HG02981 (cell line): ENCODE data around the gene PRKAG2.

Source experiments
- ATAC-seq: cut with Tn5 transposase; IDR thresholded peaks from one replicate; pipeline ENCODE4 v1.9.1; 2021; ENCODE audit warnings: mild to moderate bottlenecking, moderate library complexity; ENCODE audit not compliant: unreplicated experiment

Gene PRKAG2

DNA sequence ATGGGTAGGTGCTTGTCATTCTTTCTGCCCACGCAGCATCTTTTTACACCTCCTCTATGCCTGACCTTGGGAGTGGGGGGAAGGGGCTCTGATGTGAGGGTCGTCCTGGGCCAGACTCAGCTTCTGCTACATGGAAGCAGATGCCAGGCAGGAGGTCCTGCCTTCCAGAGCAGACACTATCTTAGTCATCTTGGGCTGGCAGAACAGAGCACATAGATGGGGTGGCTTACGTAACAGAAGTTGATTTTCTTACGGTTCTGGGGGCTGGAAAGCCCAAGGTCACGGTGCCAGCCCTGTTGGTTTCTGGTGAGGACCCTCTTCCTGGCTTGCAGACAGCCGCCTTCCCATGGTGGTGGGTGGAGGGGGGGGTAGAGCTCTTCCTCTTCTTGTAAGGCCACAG is 159.0 kb downstream of the PRKAG2 start:
- ATAC-seq = no peak

DNA sequence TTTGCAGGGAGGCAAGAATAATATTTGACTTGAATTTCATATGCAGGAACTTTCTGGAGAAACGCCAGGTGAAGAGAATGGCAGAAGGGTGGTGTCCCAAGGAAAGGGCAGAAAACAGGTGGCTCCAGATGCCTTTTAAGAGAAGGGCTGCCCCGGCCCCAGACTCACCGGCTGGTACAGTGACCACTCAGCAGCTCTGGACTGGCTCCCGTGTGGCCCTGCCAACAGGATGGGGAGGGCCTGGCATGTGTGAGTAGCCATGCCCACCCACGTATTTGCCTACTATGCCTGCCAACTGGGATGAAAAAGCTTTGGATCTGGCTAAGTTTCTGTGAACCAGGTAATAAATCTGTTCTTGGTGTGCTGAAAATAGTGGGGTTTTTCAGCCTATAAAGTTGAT is 159.5 kb downstream of the PRKAG2 start:
- no peak for ATAC-seq

DNA sequence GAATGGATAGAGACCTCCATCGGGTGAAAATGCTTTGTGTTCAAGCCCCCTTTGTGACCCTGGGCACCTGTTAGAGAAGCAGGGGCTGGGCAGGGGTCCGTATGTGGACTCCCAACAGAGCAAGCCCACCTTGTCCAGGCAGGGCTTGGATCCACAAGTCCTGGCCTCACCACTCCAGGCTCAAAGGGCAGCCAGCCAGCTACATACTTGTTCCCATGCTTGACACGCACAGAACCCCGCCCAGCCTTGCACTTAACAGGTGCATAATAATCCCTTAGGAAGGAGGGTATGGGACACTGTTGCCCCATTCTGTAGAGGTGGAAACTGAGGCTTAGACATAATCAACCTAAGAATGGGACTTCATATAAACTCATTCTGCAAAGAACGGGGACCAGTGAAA is 160.6 kb downstream of the PRKAG2 start:
- no peak for ATAC-seq

DNA sequence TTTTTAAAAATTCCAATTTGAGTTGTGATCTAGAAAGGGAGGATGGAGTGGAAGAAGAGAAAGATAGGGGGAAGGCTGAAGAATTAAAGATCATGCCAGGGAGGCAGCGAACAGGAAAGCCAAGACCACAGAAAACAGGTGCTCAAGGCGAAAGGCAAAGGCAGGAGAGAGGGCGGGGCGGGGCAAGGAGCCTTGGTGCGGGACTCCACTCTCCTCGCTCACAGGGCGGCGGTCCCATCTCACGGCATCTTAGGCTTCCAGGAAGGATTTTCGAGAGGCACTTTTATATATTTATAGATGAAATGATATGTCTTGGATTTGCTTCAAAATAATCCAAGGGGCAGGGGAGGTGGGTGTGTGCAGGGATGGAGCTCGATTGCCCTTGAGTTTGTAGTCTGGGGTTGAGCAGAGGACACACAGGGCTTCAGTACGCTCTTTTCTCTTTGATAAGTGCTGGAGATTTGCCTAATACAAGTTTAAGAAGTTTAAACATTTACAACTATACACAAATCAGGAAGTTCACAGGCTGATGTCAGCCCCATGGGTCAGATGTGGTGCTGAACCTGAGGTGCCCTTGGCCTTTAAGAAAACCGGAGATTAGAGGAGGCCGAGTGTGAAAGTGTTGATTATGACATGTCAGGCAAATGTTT is 161.1 kb downstream of the PRKAG2 start:
- ATAC-seq = no peak

DNA sequence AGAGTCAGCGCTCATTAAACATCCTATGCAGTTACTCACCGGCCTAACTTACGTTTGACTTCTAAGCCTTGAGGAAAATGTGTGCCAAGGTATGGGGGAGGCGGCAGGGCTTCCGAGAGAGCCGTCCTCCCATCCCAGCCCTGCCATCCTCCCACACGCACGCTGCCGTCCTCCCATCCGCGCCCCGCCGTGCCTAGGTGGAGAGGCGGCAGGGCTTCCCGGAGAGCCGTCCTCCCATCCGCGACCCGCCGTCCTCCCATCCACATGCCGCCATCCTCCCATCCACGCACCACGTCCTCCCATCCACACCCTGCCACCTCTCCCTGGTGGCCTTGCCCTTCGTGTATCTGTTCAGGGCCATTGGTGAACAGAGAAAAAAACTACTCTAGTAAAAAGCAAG is 162.7 kb downstream of the PRKAG2 start:
- no peak for ATAC-seq

DNA sequence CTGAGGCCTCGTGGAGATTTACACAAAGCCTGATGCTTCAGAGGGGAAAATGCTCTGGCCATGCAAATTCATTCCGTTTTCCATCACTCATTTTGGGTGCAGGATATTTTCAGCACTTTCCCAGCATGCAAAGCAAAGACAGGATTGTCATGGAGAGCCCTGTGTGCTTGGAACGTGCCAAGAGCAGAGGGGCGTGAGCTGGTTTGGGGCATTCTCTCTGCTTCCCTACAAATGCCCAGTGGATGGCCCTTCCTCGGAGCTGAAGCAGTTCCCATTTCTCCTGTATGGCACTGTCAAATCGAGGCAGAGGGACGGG is 164.1 kb downstream of the PRKAG2 start:
- no peak for ATAC-seq

DNA sequence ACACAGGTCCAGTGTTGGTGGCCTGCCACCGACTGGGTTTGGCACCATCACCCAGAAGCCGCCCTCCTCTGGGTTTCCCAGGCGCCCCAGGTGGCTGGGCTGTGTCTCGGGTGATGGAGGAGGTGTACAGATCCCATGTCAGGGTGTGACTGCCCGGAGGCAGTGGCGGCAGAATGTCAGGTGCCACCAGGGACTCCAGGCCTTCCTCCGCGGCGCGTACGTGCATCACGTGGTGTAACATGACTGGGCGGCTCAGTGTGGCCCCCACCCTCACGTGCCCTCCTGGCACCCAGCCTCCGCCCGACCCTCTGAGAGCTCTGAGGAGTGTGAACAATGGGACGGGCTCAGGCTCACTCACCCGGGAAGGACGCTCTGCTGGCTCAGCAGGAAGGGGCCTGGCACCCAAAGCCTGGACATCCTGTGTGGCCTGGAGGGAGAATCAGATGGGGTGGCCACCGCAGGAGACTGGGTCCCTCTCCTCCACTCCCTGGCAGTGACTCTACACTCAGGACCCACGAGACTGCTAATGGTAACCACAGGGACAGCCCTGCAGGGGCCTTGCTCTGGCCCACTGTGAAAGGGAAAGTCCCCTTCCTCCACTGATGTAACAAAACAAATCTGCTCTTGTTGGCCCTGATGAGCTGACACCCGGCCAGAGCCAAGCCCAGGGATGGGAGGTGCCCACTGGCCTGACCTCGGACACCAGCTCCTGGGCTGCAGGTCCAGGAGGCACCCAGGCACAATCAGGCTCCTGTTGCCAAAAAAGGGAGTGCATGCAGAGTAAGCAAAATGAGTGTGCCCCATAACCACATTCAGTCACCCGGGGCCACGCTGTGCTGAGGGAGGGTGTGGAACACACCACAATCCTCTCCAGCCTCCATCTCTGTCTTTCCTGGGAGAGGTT is 164.8 kb downstream of the PRKAG2 start:
- no peak for ATAC-seq

DNA sequence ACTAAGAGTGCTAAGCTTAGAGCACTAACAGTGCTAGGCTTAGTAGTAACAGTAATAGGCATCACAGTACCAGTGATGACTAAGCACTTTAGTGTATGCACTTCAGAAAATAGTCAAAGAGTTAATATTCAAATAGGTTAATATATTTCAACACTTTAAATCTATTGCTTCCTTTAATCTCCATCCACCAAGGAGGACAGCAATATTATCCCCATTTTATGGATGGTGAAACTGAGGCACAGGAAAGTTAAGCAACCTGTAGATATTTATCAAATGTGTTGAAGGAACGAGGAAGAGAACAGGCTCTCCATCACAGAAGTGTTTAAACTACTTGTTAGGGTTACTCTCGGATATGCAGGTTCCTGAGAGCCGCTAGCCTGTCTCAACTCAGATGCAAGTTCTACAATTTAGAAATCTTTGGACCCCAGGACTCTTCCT is 165.5 kb downstream of the PRKAG2 start:
- no peak for ATAC-seq

DNA sequence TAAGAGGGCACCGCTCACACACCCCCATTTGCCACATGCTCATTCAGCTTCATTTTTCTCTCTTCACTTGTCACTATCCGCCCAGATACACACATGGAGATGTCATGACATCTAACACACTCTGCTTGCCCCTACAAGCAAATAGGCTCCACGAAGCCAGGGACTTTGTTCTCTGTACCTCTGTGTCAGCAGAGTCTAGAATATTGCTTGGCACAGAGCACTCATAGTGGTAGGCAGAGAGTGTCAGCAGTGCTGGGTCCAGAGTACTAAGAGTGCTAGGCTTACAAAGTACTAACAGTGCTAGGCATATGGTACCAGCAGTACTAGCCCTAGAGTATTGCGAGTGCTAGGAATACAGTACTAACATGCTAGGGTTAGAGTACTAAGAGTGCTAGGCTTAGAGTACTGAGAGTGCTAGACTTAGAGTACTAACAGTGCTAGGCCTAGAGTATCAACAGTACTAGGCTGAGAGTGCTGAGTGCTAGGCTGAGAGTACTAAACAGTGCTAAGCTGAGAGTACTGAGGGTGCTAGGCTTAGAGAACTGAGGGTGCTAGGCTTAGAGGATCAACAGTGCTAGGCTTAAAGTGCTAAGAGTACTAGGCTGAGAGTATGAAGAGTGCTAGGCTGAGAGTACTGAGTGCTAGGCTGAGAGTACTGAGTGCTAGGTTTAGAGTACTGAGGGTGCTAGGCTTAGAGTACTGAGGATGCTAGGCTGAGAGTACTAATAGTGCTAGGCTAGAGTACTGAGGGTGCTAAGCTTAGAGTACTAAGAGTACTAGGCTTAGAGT is 166.1 kb downstream of the PRKAG2 start:
- no peak for ATAC-seq

DNA sequence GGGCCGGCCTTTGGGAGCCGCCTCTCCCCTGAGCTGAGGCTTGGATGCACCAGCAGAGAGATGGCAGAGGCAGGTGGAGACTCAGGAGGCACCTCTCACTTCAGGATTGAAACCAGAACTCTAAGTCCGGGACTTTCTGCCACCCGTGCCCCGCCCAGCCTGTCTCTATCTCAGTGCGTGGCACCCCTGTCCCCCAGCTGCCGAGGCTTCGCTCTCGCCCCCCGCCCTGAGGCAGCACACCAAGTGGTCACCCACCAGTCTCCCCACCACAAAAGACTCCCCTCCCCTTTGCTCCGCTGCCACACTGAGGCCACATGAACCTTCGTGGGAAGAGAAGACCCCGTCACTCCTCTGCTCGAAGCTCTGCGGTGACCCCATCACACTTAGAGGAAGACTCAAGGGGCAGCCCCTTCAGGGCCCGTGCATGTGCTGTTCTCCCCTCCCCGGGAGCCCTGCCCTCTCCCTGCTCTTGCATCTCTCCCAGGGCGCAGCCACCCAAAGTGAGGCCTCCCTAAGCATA is 166.7 kb downstream of the PRKAG2 start:
- no peak for ATAC-seq

DNA sequence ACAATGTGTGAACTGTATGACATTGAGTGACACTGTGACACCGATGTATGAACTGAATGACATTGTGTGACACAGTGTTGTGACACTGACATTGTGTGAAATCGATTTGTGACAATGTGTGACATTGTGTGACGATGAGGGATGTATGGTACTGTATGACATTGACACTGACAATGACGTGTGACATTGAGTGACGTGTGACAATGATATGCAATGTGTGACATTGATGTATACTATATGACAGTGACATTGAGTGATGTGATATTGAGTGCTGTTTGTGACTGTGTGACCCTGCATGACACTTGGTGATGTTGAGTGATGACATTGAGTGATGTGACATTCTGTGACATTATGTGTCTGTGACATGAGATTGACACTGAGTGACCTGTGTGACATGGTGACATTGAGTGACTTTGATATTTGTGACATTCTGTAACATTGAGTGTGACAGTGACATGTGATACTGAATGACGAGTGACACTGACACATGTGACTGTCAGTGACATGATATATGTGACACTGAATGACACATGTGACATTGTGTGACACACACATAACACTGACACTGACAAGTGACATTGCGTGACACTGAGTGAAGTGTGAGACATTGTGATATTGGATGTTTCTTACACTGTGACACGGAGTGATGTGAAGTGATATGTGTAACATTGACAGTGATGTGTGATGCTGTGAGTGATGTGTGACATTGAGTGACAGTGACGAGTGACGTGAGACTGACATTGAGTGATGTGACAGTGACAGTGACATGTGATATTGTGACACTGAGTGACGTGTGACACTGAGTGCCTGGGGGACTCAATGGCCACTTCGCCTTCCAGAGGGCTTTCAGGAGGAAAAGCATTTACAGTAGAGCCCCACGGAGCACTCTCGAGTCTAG is 167.5 kb downstream of the PRKAG2 start:
- ATAC-seq = no peak

DNA sequence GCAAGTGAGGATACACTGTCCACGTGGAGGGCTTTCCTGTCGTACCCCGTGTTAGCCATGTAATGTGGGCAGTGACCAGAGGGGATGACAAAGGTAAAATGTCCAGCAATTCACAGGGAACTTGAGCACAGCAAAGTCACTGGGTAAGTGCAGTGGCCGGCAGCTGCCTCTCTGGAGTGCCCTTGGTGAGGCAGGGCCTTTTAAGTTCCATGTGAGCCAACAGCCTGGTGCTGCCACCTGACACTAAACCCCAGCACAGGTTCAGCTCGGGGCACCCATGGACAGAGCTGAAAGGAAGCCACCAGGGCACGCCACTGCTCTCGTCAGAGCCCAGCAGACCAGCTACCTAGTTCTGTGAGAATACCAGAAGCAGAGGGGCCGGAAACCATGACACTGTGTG is 168.3 kb downstream of the PRKAG2 start:
- ATAC-seq = no peak

DNA sequence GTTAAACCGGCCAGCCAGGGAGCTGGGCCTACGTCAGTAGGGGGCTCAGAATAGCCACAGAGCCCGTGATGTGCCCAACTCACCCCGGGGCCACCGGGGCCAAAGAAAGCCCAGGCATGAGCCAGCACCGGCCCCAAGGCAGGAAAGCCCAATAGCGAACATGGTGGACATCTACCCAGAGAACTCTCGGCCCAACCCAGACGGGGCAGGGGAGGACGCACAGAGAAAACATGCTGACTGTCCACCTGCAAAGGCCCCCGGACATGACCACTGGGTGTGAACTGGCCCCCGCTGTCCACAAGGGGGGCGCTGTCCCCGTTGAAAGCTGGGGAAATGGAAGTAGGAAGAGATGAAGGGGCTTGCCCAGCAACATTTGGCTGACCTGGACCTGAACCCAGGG is 169.2 kb downstream of the PRKAG2 start:
- ATAC-seq = no peak

DNA sequence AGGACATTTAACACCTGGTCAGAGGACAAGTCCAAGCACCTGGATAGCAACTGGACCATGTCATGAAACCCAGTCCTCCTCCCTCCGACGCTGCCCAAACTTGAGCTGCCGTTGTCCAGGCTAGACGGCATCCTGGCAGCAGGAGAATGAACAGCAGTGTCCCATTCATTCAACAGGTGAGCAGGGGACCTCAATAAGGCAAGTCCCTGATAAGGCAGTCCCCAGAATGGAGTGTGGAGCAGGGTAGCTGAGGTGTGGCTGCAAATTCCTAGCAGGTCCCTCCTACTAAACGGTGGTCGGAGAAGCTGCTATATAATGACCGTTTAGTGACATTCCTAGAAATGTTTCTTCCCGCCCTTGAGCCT is 169.8 kb downstream of the PRKAG2 start:
- no peak for ATAC-seq

DNA sequence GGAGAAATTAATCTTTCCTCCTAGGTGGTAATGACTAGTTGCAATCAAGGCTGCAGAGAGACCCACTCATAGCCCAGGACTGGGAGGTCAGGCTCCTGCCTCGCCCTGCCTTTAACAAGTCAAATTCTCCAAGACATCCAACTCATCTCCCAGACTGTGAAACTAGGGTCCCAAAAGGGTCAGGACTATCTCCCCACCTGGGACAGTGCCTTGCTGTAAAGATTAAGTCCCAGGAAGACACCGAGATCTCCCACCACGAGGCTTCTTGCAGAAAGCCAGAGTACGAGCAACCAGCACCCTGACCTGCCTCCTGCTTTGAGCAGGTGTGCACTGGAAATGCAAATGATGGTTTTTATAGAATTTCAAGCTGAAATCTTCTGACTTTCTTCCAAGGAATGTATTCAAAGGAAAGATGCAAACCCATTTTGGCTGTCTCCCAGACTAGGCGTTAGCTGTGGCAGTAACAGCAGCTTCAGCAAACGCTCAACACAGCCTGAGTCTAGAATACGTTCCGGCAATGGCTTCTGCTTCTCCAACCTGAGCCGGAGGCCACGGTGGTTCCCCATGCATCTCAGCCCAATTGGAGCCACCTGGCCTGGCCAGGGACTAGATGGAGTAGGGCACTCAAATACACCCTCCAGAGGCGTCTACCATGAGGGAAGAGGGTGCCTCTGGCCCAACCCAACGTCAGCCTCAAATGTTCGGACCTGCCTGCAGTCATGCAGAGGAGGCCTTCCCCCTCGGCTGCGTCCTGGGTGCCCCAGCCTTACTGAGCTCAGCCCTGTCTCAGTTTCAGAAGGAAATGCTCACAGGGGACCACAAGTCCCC is 170.4 kb downstream of the PRKAG2 start:
- ATAC-seq = no peak

DNA sequence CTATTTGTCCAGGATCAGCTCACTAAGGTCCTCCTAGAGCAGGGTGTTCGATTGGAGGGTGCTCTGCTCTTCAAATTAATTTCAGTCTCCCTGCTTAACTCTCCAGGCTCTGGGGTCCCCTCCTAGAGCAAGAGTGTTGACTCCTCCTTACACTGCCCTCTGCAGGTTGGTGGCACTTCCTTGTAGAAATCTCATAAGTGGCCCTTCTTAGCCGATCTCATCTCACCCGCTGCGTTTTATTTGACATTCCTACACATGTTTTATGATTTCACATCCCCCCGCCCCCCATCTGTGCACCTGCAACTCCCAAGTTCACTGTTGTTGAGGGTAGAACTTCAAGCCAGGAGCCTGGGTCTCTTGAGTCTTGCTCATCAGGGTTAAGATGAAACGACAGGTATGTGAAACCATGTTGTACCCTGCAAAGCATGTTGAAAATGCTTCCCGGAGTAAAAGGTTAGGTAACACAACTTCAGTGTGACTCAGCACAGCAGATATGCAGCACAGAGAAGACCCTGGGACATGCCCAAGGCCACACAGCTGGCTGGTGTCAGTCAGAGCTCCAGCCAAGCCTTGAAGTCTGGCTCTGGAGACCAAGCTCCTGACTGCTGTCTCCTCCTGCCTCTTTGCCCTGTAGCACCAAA is 171.2 kb downstream of the PRKAG2 start:
- no peak for ATAC-seq

DNA sequence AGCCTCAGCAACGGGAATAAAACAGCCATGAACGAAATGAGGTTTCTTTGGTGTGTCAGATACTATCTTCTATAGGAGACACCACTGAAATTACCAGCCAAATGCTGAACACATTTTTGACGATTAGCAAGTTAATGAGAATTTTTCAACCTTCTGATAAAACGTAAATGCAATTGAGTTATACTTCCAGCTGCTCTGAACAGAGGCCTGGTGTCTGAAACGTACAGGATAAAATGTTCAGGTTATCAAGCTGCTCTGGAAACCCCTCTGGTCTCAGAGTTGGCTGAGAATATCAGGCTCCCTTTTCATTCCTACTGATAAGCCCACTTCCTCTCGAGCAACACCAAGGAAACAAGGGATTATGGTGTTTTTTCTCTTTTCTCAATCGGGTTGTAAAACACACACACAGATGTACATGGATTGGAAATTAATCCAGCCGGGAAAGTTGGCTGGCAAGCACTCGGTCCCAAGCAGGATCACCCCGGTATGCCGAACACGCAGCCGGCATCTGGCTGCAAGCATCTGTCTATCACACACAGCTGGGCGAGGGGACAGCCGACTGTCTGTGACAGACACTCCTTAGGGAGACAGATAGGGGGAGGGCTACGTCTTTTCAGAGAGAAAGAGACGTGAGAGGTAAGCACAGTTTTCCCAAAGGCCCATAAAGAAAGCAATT is 171.8 kb downstream of the PRKAG2 start:
- no peak for ATAC-seq

DNA sequence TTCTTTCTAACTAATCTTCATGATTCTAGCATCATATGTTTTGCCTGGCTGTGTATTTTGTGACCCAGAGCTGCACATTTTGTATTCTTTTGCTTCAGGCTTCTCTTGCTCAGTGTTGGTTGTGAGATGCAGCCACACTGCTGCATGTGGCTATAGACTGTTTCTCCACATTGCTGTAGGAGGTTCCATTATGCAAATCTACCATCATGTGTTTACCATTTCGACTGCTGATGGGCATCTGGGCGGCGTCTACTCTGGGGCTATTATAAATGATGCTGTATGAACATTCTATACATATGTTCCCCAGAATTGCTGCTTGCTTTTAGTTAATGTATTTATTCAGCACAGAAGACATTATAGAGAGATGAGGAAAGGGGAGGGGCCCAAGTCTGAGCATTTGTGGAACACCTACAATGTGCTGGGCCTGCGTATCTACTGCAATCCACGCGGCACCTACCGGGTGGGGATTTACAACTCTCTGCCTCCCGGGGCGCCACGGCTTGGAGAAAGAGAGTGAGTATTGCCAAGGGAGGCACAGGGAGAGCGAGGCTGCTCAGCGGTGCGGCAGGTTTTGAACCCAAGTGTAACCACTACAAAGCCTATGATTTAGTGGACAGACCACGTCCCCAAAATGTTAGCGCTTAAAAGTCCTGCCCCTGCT is 172.5 kb downstream of the PRKAG2 start:
- no peak for ATAC-seq
